ENCODE data around the gene ZGLP1. TPM values are rescaled to one million over a fixed set of nuclear protein-coding genes. Genes with fewer than 3 reads are reported as not detected.

The ZGLP1 gene
- total and polyA plus RNA-seq, 2 of the 13 experiments (the other 11 are each of a cell fraction or from before 2014, with no cell fraction given), result 2.4 to 3.0 TPM

DNA sequence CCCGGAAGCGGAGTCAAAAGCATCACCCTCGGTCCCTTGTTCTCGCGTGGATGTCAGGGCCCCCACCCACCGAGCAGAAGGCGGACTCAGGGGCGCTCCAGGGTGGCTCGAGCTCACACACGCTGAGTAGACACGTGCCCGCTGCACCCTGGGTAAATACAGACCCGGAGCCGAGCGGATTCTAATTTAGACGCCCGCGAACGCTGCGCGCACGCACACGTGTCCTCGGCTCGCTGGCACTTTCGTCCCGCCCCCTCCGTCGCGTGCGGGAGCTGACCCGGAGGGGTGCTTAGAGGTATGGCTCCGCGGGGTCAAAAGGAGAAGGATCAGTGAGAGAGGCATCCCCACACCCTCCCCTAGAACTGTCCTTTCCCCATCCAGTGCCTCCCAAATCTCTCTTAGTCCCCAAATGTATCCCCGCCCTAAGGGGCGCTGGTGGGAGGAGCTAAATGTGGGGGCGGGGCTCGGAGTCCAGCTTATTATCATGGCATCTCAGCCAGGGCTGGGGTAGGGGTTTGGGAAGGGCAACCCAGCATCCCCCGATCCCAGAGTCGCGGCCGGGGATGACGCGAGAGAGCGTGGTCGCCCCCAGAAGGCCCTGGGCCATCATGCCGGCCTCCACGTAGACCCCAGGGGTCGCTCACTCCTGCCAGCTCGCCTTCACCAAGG is 20.3 kb downstream of the ZGLP1 start (continued):
- TF ChIP-seq, protein P1, sequence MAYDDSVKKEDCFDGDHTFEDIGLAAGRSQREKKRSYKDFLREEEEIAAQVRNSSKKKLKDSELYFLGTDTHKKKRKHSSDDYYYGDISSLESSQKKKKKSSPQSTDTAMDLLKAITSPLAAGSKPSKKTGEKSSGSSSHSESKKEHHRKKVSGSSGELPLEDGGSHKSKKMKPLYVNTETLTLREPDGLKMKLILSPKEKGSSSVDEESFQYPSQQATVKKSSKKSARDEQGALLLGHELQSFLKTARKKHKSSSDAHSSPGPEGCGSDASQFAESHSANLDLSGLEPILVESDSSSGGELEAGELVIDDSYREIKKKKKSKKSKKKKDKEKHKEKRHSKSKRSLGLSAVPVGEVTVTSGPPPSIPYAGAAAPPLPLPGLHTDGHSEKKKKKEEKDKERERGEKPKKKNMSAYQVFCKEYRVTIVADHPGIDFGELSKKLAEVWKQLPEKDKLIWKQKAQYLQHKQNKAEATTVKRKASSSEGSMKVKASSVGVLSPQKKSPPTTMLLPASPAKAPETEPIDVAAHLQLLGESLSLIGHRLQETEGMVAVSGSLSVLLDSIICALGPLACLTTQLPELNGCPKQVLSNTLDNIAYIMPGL (CRISPR knock-in tag; IDR thresholded peaks at IDR 0.05; ENCODE audit: borderline replicate concordance in 1 of 2, low read depth in 1 of 2), result peak in 1 of 2 experiments; percentile 58; a peak in 1 of 4 replicates
- TF ChIP-seq, protein P2, sequence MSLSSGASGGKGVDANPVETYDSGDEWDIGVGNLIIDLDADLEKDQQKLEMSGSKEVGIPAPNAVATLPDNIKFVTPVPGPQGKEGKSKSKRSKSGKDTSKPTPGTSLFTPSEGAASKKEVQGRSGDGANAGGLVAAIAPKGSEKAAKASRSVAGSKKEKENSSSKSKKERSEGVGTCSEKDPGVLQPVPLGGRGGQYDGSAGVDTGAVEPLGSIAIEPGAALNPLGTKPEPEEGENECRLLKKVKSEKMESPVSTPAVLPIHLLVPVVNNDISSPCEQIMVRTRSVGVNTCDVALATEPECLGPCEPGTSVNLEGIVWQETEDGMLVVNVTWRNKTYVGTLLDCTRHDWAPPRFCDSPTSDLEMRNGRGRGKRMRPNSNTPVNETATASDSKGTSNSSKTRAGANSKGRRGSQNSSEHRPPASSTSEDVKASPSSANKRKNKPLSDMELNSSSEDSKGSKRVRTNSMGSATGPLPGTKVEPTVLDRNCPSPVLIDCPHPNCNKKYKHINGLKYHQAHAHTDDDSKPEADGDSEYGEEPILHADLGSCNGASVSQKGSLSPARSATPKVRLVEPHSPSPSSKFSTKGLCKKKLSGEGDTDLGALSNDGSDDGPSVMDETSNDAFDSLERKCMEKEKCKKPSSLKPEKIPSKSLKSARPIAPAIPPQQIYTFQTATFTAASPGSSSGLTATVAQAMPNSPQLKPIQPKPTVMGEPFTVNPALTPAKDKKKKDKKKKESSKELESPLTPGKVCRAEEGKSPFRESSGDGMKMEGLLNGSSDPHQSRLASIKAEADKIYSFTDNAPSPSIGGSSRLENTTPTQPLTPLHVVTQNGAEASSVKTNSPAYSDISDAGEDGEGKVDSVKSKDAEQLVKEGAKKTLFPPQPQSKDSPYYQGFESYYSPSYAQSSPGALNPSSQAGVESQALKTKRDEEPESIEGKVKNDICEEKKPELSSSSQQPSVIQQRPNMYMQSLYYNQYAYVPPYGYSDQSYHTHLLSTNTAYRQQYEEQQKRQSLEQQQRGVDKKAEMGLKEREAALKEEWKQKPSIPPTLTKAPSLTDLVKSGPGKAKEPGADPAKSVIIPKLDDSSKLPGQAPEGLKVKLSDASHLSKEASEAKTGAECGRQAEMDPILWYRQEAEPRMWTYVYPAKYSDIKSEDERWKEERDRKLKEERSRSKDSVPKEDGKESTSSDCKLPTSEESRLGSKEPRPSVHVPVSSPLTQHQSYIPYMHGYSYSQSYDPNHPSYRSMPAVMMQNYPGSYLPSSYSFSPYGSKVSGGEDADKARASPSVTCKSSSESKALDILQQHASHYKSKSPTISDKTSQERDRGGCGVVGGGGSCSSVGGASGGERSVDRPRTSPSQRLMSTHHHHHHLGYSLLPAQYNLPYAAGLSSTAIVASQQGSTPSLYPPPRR (CRISPR knock-in tag; IDR thresholded peaks at IDR 0.05; ENCODE audit: borderline replicate concordance), result peak; percentile 46; the same call in 1 of the 2 replicates
- TF ChIP-seq PHF5A (CRISPR knock-in tag; IDR thresholded peaks at IDR 0.05; ENCODE audit: low read depth, unreplicated experiment) (no peak), KDM5B (CRISPR knock-in tag; IDR thresholded peaks at IDR 0.05; ENCODE audit: borderline replicate concordance) (peak; percentile 75; the same call in 1 of the 2 replicates), RBFOX2 (IDR thresholded peaks at IDR 0.05; ENCODE audit: low read depth, low read length) (peak; percentile 25; the same call in 1 of the 2 replicates), KDM3A (CRISPR knock-in tag; IDR thresholded peaks at IDR 0.05; ENCODE audit: low read depth) (0 out of 2 replicates have a peak, but pooled peaks have one; percentile 33), ZFAT (CRISPR knock-in tag; conservative IDR thresholded peaks at IDR 0.05) (0 out of 2 replicates have a peak, but pooled peaks have one; percentile 44), ZFP82 (CRISPR knock-in tag; IDR thresholded peaks at IDR 0.05; ENCODE audit: borderline replicate concordance) (no peak), ZBTB21 (CRISPR knock-in tag; IDR thresholded peaks at IDR 0.05) (no peak), ZNF230 (CRISPR knock-in tag; IDR thresholded peaks at IDR 0.05) (0 out of 2 replicates have a peak, but pooled peaks have one; percentile 71), ZSCAN21 (CRISPR knock-in tag; IDR thresholded peaks at IDR 0.05; ENCODE audit: borderline replicate concordance) (0 out of 2 replicates have a peak, but pooled peaks have one; percentile 40)
- TF ChIP-seq, protein P3, sequence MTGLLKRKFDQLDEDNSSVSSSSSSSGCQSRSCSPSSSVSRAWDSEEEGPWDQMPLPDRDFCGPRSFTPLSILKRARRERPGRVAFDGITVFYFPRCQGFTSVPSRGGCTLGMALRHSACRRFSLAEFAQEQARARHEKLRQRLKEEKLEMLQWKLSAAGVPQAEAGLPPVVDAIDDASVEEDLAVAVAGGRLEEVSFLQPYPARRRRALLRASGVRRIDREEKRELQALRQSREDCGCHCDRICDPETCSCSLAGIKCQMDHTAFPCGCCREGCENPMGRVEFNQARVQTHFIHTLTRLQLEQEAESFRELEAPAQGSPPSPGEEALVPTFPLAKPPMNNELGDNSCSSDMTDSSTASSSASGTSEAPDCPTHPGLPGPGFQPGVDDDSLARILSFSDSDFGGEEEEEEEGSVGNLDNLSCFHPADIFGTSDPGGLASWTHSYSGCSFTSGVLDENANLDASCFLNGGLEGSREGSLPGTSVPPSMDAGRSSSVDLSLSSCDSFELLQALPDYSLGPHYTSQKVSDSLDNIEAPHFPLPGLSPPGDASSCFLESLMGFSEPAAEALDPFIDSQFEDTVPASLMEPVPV (CRISPR knock-in tag; IDR thresholded peaks at IDR 0.05), result peak; percentile 83; the same call in 1 of the 2 replicates
- TF ChIP-seq, protein P4, sequence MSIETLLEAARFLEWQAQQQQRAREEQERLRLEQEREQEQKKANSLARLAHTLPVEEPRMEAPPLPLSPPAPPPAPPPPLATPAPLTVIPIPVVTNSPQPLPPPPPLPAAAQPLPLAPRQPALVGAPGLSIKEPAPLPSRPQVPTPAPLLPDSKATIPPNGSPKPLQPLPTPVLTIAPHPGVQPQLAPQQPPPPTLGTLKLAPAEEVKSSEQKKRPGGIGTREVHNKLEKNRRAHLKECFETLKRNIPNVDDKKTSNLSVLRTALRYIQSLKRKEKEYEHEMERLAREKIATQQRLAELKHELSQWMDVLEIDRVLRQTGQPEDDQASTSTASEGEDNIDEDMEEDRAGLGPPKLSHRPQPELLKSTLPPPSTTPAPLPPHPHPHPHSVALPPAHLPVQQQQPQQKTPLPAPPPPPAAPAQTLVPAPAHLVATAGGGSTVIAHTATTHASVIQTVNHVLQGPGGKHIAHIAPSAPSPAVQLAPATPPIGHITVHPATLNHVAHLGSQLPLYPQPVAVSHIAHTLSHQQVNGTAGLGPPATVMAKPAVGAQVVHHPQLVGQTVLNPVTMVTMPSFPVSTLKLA (IDR thresholded peaks at IDR 0.05), result peak; percentile 37; the same call in 1 of the 2 replicates
- TF ChIP-seq, protein P5, sequence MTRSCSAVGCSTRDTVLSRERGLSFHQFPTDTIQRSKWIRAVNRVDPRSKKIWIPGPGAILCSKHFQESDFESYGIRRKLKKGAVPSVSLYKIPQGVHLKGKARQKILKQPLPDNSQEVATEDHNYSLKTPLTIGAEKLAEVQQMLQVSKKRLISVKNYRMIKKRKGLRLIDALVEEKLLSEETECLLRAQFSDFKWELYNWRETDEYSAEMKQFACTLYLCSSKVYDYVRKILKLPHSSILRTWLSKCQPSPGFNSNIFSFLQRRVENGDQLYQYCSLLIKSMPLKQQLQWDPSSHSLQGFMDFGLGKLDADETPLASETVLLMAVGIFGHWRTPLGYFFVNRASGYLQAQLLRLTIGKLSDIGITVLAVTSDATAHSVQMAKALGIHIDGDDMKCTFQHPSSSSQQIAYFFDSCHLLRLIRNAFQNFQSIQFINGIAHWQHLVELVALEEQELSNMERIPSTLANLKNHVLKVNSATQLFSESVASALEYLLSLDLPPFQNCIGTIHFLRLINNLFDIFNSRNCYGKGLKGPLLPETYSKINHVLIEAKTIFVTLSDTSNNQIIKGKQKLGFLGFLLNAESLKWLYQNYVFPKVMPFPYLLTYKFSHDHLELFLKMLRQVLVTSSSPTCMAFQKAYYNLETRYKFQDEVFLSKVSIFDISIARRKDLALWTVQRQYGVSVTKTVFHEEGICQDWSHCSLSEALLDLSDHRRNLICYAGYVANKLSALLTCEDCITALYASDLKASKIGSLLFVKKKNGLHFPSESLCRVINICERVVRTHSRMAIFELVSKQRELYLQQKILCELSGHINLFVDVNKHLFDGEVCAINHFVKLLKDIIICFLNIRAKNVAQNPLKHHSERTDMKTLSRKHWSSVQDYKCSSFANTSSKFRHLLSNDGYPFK (CRISPR knock-in tag; IDR thresholded peaks at IDR 0.05; ENCODE audit: borderline replicate concordance), result peak; percentile 56; the same call in 1 of the 2 replicates

Data from HepG2 (cell line).